ENCODE results near the gene GRB7. TPM values are rescaled to one million over a fixed set of nuclear protein-coding genes. Genes with fewer than 3 reads are reported as not detected.

The GRB7 gene
- total and polyA plus RNA-seq, 2 donors (not counting 3 experiments of a cell fraction or from before 2014, with no cell fraction given): 0.04 TPM; not detected in 1

- H3K9me3 ChIP-seq (replicated peaks; ENCODE audit: control insufficient read depth, insufficient read depth, low read length): no peaks in the 10 kb centered on the region
- no peaks in the 10 kb centered on the region for H3K9me1 ChIP-seq (replicated peaks; ENCODE audit: control insufficient read depth, extremely low read depth, insufficient read depth, low read length)
- POLR2A ChIA-PET: interaction anchor here (0.9 kb wide), 1 partner anchor 16 kb away, joined by 3 read pairs; no protein-coding TSS in a partner anchor
- no peaks in the 10 kb centered on the region for H3K4me1 ChIP-seq (ENCODE audit: control insufficient read depth, extremely low read depth, insufficient read depth, low read length)
- peaks cover 0 to under 1% of the 10 kb centered on the region in 2 experiments for H3K36me3 ChIP-seq (ENCODE audit: control insufficient read depth in 2 of 2, extremely low read depth in 1 of 2, insufficient read depth in 2 of 2, low read length in 2 of 2)
- TF ChIP-seq CTCF (IDR thresholded peaks at IDR 0.05; ENCODE audit: extremely low read depth in 1 of 2, insufficient read depth in 1 of 2, low read depth in 1 of 2, low read length in 2 of 2) (no peak), GATA2 (IDR thresholded peaks at IDR 0.05; ENCODE audit: insufficient read depth, insufficient read length, low read depth, low read length) (no peak), POLR2AphosphoS5 (IDR thresholded peaks at IDR 0.05; ENCODE audit: insufficient read depth, low read depth, low read length) (no peak), POLR2A (IDR thresholded peaks at IDR 0.05; ENCODE audit: low read depth, low read length) (no peak), EZH2 (IDR thresholded peaks at IDR 0.05; ENCODE audit: borderline replicate concordance, low read depth, low read length, severe bottlenecking) (no peak), JUN (IDR thresholded peaks at IDR 0.05; ENCODE audit: borderline replicate concordance, insufficient read depth, insufficient read length, low read depth) (no peak), MAX (IDR thresholded peaks at IDR 0.05; ENCODE audit: insufficient read depth, insufficient read length) (no peak), FOS (IDR thresholded peaks at IDR 0.05; ENCODE audit: borderline replicate concordance, insufficient read depth, low read length) (no peak), MYC (IDR thresholded peaks at IDR 0.05; ENCODE audit: low read depth, low read length) (no peak)
- H3K4me3 ChIP-seq (replicated peaks in 1 of 3; ENCODE audit: insufficient read depth in 1 of 3, low read depth in 1 of 3, low read length in 3 of 3): no peak overlapping the region
- CTCF ChIA-PET: interaction anchor here (0.8 to 1.0 kb wide), 3 partner anchors 14 to 51 kb away, joined by 3 to 4 read pairs (median 3); partner anchors contain the start of gene PGAP3
- no TSS peak for BruUV-seq (replicated peaks)
- no peaks in the 10 kb centered on the region for H4K20me1 ChIP-seq (replicated peaks; ENCODE audit: control insufficient read depth, extremely low read depth, insufficient read depth, low read length)
- no peak overlapping the region for H2AFZ ChIP-seq (ENCODE audit: low read depth, low read length)
- FAIRE-seq (no peak), DNase-seq (ENCODE audit: low read depth, low spot score) (no peak)
- H3K27ac ChIP-seq (ENCODE audit: insufficient read depth, low read depth, low read length): no peak overlapping the region
- H3K27me3 ChIP-seq (ENCODE audit: control insufficient read depth in 2 of 2, insufficient read depth in 2 of 2, low read length in 2 of 2): peaks cover 0 to 2% of the 10 kb centered on the region in 2 experiments
- intact Hi-C loops (cut with micrococcal nuclease) (no loop called here), dilution Hi-C loops (cut with MboI; ENCODE audit: extremely low pct_ligation_motif_present, low sequenced_read_pairs) (no loop called here)
- no peak overlapping the region for H3K4me2 ChIP-seq (ENCODE audit: insufficient read depth, low read length)
- no peaks in the 10 kb centered on the region for H3K79me2 ChIP-seq (ENCODE audit: control insufficient read depth, insufficient read depth, low read length)
- no peak overlapping the region for H3K9ac ChIP-seq (replicated peaks; ENCODE audit: extremely low read depth, insufficient read depth, low read length)
These were observed 32.8 kb upstream of the GRB7 start for GRCh38 chr17:39704821-39705551.

Measured in endothelial cell of umbilical vein (primary cell).